Mesodermal cell (in vitro differentiated cells): ENCODE data around the gene TWIST2.
A peak's percentile ranks its signal among the peaks of the same experiment; 100 is the strongest.

Experiments used
- H3K27ac ChIP-seq: 2 replicates; pipeline ENCODE4 v1.7.0; 2013; ENCODE audit warnings: mild to moderate bottlenecking, low read depth, low read length, moderate library complexity; ENCODE audit not compliant: severe bottlenecking
- H3K36me3 ChIP-seq: 2 replicates; pipeline ENCODE4 v1.7.1; 2013; ENCODE audit warnings: mild to moderate bottlenecking, low read length, moderate library complexity; ENCODE audit not compliant: control insufficient read depth, insufficient read depth
- H3K4me1 ChIP-seq: one replicate; pipeline ENCODE4 v1.7.1; 2013; ENCODE audit warnings: mild to moderate bottlenecking, low read length; ENCODE audit not compliant: insufficient read depth, control insufficient read depth, poor library complexity, severe bottlenecking
- H3K4me3 ChIP-seq: 2 replicates; pipeline ENCODE4 v1.7.0; 2013; ENCODE audit warnings: low read length, control low read depth, mild to moderate bottlenecking; ENCODE audit not compliant: insufficient read depth, poor library complexity, severe bottlenecking; ENCODE audit errors: extremely low read depth
- H3K9me3 ChIP-seq: 2 replicates; pipeline ENCODE4 v1.7.1; 2013; ENCODE audit warnings: mild to moderate bottlenecking, low read length, moderate library complexity; ENCODE audit not compliant: control insufficient read depth
- WGBS, 2 experiments: methylation state at CpG; one replicate each; pipeline ENCODE4 v1.1.5; 2013; ENCODE audit warnings: missing lambda C conversion rate in 2 of 2; ENCODE audit not compliant: insufficient coverage in 2 of 2; 5-methylcytosine and 5-hydroxymethylcytosine counted together

Gene TWIST2

DNA sequence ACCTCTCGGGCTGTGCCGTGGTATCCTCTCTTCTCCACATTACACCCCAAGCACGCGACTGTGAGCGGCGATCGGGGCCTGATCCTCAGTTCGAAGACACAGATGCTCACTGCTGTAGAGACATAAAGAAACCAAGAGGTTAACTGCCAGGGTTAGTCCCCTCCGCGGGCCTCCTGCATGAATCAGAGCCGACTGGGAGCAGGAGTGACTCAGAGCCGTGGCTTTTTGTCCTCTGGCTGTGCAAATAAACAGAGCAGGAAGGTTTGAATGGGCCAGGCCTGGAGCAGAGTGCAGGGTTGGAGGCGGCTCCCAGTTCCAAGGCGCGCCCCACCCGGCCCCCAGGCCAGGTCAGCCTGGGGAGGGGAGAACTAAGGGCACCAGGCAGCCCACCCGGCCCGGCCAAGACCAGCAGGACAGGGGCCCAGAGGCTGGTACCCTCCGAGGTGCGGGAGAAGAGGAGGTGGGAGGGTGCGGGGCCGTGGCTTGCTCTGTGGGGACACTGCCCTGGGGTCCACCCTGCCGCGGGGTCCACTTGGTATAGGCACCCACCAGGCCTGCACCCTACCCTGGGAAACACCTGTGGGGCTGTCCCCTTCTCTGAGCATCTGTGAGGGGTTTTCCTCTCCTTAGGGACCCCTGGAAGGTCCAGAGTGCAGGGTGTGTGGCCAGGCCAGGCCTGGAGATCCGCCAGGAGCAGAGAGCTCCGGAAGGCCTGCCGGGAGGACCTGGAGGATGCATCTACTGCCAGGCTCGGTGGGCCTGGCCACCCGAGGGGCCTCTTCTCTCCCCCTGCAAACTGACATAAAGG lies 16.5 kb downstream of the TWIST2 start:
- Histone ChIP-seq H3K27ac (peak overlapping the region; percentile 86), H3K9me3 (no peaks in the 10 kb centered on the region), H3K4me1 (peaks cover 32% of the 10 kb centered on the region), H3K4me3 (no peak overlapping the region), H3K36me3 (no peaks in the 10 kb centered on the region)
- WGBS, 2 experiments, result 34 to 36% methylated on average over 19 to 27 of the region's 29 CpGs

DNA sequence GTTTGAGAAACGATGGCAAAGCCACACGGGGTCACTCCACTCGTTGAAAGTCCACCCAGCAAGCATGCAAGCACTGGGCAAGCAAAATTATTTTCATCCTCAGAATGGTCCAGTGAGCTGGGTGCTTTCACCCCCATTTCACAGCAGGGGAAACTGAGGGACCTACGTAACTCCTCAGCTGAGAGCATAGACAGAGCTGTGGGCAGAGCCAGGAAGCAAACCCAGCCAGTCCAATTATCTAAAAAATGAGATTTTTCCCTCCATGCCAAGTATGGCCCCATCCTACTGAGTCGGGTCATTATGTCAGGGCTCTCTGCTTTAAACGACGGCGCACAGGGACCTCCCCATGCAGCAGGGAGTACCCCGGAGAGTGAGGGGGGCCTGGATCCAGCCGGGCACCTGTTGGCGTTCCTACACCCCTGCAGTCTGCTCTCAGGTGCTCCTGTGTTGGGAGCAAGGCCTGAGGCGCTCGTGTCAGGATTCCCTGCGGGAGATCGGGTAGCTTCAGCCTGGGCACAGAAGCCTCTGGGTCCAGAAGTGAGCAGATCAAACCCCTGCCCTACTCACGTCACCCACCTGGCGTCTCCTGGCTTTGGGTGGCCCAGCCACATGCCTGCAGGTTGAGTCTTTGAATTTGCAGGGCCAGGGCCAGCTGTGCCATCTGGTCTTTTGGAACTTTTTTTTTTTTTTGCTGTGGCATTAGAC lies 17.3 kb downstream of the TWIST2 start:
- Histone ChIP-seq H3K9me3 (no peaks in the 10 kb centered on the region), H3K4me1 (peaks cover 32% of the 10 kb centered on the region), H3K4me3 (no peak overlapping the region), H3K27ac (peak overlapping the region; percentile 86), H3K36me3 (no peaks in the 10 kb centered on the region)
- WGBS, 2 experiments, result 86 to 89% methylated on average over 16 to 17 of the region's 17 CpGs

DNA sequence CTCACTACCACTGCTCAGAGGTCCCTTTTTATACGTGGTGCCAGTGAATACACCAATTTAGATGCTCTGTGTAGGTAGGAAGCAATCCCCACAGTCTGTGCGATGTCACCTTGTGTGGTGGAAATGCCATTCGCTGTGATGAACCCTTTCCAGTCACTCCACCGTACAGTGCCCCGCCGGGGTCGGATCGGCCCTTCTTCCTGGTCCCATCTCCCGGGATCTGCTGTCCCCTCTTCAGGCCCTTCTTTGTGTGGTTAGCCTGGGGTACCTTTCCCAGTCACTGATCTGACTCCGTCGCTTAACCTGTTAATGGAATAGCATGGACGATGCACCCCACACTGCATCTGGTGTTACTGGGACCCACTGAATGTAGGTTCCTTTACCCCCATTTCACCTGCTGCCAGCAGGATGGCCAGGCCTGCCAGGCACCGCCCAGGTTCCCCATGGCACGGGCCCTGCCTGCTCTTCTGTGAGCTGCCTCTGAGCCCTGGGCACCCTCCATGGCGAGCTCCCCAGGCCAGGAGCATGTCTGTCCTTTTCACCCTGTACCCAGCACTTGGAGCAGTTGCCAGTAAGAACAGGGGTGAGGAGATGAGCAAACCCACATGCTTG lies 18.0 kb downstream of the TWIST2 start:
- no peaks in the 10 kb centered on the region for H3K9me3 ChIP-seq
- H3K27ac ChIP-seq, result no peak overlapping the region
- 94 to 98% methylated on average over 13 of the region's 15 CpGs for WGBS, 2 experiments
- H3K36me3 ChIP-seq, result no peaks in the 10 kb centered on the region
- H3K4me3 ChIP-seq, result no peak overlapping the region
- H3K4me1 ChIP-seq, result peaks cover 32% of the 10 kb centered on the region

DNA sequence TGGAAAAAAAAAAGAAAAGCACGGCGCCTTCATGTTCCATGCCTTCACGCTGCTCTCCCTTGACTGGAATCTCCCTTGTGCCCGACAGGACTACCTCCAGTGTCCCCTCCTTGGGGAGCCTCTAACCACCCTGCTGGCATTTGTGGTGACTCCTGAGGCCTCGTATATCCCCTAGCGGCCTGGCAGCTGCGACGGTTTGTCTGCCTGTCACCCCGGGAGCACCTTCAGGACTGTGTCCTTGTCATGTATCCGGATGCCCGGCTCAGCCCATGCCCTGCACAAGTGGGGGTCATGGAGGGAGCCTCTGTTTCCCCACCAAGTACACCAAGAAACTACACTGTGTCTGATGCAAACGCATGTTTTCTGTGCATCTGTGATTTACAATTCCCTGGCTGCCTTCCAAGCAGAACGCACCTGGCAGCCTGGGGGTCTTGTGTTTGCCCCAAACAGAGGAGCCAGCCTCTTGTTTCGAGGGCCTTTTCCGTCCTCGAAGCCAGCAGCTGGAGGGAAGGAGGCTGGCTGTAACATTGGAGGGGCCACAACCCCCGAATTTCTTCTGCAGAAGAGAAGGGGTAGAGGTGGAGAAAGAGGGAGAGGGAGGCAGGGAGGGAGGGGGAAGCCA lies 18.9 kb downstream of the TWIST2 start:
- Histone ChIP-seq H3K4me3 (no peak overlapping the region), H3K36me3 (no peaks in the 10 kb centered on the region), H3K4me1 (peaks cover 32% of the 10 kb centered on the region), H3K27ac (no peak overlapping the region), H3K9me3 (no peaks in the 10 kb centered on the region)
- WGBS, 2 experiments, result 90% methylated on average over 9 to 17 of the region's 17 CpGs

DNA sequence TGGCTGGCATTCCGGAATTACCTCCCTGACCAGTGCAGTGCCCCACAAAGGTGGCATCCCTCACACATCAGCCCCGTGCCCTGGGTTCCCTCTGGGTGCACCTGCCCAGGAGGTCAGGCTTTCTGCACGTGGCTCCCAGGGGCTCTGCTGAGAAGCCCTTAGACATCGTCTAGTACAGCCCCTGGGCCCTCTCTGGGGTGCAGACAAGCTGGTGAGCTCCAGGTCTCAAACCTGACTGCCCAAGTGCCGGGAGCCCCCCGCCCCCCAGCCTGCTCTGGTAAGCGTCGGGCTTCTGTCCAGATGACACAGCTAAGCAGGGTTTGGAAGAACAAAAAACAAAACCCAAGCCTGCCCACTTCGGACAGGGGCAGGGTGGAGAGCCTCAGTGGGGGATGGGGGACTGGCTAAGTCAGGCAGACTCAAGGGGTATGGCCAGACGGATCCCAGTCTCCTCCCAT lies 20.2 kb downstream of the TWIST2 start:
- Histone ChIP-seq H3K9me3 (no peaks in the 10 kb centered on the region), H3K36me3 (no peaks in the 10 kb centered on the region), H3K4me3 (no peak overlapping the region), H3K4me1 (peaks cover 31% of the 10 kb centered on the region), H3K27ac (no peak overlapping the region)
- 78 to 91% methylated on average over 8 to 9 of the region's 10 CpGs for whole genome bisulfite sequencing, 2 experiments

DNA sequence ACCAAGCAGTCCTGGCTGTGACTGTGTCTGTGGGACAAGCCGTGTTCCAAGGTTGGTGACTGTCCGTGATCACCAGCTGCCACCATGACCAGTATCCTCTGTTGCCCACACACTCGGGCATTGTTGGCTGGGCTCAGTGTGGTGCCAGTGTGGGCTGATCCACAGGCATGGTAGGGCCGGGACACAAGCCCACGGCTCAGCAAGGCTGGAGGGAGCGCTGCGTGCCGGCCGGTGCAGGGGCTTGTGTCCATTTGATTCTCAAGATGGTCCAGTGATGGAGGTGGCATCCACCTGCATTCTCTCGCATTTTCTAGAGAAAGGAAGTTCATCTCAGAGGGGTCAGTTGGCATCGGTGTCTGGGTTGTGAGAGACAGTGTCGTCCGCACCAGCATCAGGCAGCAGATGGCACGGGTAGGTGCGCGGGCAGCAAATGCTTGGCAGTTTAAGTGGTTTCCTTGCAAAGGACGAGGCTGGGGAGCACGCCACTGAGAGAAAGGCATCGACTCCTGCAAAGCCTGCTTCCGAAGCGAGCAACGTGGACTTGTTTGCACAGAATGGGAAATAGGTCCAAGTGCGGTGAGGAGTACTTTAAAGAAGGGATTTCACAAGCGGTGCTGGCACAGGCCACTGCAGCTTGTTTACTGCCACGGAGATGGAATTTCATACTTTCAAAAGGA lies 20.9 kb downstream of the TWIST2 start:
- Histone ChIP-seq H3K36me3 (no peaks in the 10 kb centered on the region), H3K4me3 (no peak overlapping the region), H3K4me1 (peaks cover 25% of the 10 kb centered on the region), H3K27ac (no peak overlapping the region), H3K9me3 (no peaks in the 10 kb centered on the region)
- 95 to 97% methylated on average over 23 to 25 of the region's 25 CpGs for WGBS, 2 experiments

DNA sequence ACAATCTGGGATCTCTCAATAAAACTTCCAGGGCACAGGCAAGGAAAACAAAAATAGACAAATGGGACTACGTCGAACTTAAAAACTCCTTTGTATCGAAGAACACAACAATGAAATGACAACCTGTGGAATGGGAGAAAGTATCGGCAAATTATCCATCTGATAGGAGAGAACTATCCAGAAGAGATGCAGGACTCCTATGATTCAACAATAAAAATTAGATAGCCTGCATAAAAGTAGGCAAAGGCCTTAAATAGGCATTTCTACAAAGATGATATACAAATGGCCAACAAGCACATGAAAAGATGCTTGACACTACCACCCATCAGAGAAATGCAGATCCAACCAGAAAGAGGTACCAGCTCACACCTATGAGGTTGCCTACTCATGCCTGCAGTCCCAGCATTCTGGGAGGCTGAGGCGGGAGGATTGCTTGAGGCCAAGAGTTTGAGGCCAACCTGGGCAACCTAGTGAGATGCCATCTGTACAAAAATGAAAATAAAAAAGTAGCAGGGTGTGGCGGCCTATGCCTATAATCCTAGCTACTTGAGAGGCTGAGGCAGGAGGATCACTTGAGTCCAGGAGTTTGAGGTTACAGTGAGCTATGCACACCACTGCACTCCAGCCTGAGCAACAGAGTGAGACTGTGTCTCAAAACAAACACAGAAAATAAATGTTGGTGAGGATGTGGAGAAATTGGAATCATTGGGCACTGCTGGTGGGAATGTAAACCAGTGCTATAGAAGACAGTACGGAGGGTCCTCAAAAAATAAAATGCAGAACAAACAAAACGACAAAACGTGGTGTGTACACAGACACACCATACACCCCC lies 21.6 kb downstream of the TWIST2 start:
- H3K4me1 ChIP-seq, result peaks cover 22% of the 10 kb centered on the region
- no peaks in the 10 kb centered on the region for H3K9me3 ChIP-seq
- no peaks in the 10 kb centered on the region for H3K36me3 ChIP-seq
- no peak overlapping the region for H3K27ac ChIP-seq
- no peak overlapping the region for H3K4me3 ChIP-seq
- 82 to 100% methylated on average over 3 to 4 of the region's 9 CpGs for WGBS, 2 experiments

DNA sequence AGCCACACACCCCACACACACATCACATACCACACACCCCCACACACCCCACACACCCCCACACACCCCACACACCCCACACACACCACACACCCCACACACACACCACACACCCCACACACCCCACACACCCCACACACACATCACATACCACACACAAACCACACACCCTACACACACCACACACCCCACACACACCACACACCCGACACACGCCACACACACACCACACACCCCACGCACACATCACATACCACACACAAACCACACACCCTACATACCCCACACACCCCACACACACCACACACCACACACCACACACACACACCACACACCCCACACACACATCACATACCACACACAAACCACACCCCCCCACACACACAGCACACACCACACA lies 22.4 kb downstream of the TWIST2 start:
- Histone ChIP-seq H3K4me3 (no peak overlapping the region), H3K36me3 (no peaks in the 10 kb centered on the region), H3K9me3 (no peaks in the 10 kb centered on the region), H3K27ac (no peak overlapping the region), H3K4me1 (peaks cover 17% of the 10 kb centered on the region)
- WGBS, 2 experiments, result 68% methylated on average over 2 of the region's 3 CpGs; no CpG with 5 or more reads in 1 of the 2 experiments

DNA sequence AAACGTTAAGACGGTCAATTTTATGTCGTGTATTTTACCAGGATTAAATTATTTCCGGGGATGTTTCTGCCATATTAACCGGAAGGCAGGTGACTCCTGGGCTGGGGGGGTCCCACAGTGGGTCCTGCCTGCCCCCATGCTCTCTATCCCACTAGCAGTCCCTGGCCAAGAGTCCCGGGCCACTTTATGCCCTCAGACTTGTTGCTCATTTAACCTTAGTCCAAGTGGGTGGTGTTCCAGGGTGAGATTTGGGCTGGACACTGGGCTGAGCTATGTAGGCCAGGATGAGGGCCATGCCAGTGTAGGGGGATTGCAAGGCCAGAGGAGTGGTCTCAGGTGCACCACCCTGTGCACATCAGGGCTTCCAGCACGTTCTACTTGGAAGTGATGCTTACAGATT lies 24.1 kb downstream of the TWIST2 start:
- no peak overlapping the region for H3K27ac ChIP-seq
- no peaks in the 10 kb centered on the region for H3K9me3 ChIP-seq
- H3K36me3 ChIP-seq, result no peaks in the 10 kb centered on the region
- H3K4me3 ChIP-seq, result no peak overlapping the region
- peaks cover 11% of the 10 kb centered on the region for H3K4me1 ChIP-seq
- WGBS, 2 experiments, result 88 to 100% methylated on average over 6 of the region's 7 CpGs
